GM18508 (cell line): Measurements from ENCODE around the gene STAC2.

Experiments
- ATAC-seq: cut with Tn5 transposase; IDR thresholded peaks from one replicate; pipeline ENCODE4 v1.9.1; 2021; ENCODE audit warnings: moderate number of reproducible peaks; ENCODE audit not compliant: insufficient read depth, unreplicated experiment

Gene STAC2

DNA sequence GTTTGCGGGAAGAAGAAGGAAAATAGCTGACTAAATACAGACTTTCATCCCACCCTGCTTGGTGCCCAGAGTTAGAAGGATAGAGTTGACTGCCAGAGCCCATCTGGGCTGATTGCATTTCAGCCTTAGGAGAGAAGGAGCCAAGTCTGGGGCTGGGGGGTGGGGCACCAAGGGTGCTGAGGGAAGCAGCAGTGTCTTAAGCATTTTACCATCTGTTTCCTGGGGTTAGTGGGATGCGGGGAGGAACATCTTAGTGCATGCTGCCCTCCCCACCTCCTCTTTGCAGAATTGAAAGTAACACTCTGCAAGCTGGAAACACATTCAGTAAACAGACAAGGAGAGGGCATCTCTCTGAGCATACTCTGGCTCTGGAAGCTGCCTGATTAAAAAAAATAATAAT is 58.3 kb downstream of the STAC2 start:
- no peak for ATAC-seq

- ATAC-seq: no peak
Observed at GRCh38 chr17:39166437-39167335, 59.1 kb downstream of the STAC2 start.

- no peak for ATAC-seq
Observed at GRCh38 chr17:39165841-39166349, 59.9 kb downstream of the STAC2 start, which contains the start of gene ARL5C. TSS of gene ARL5C (minus strand) at chr17:39166161. CDS start at chr17:39165760, 401 bp downstream.

DNA sequence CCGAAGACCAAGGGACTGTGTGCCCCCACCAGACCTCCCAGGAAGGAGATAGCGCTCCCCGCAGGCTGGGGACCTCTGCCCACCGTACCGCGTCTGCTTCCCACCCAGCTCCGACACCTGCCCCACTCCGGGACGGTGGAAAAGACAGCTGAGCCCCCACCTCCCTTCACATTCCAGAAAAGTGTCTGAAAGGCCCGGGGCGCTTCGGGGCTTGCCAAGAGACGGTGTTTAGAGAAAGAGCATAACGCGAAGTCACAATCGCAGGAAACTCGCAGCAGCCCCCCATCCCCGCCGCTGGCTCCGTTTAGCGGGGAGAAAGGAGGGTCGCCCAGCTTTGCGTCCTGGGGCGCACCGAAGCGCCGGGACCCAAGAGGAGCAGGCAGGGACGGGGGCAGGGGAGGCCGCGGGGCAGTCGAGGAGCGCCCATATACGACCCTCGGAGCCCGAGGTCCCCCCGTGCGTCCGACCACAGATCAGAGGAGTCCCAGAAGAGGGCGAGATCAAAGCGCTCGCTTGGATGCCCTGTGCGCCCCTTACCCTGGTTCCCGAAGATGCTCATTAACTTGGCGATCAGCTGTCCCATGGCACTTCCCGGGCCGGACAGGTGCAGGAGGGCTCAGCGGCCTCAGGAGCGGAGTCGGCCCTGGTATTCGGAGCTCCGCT is 60.4 kb downstream of the STAC2 start:
- no peak for ATAC-seq

DNA sequence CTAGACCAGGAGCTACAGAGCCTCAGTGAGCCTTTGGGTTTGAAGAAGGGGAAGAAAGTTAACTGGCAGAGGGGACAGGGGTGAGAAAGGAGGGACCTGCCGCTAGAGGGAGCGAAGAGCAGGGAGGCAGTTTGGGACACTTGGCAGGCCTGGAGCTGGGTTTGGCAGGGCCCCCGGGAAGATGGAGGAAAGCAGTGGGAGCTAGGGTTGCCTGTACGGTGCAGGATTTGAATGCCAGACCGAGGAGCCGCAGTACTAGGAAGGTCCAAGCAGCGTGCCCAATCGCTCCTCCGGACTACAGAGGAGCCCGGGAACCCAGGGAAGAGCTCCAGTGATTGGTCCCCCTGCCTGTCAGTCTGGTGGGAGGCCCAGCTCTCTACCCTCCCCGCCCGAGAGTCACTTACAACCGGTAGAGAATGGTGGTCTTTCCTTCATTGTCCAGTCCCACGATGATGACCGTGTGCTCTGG is 61.0 kb downstream of the STAC2 start:
- no peak for ATAC-seq

- ATAC-seq: no peak
Observed at GRCh38 chr17:39161962-39162361, 63.8 kb downstream of the STAC2 start.
